H54 (cell line): Measurements from ENCODE around the gene ADARB1.
"Not testable (repeated sequence)": the region's sequence is repeated elsewhere in the genome, so short reads cannot be mapped to it uniquely, and the experiment has no call there.

Source experiments
- DNase-seq: peaks from one replicate; pipeline ENCODE4 v3.0.0; 2011; ENCODE audit warnings: low spot score, mixed read lengths; ENCODE audit not compliant: insufficient read length
- FAIRE-seq: peaks from 3 replicates; lab custom pipeline; 2011; peaks lifted over from hg19 to GRCh38; lab: Jason Lieb, UNC
- POLR2A ChIP-seq: IDR thresholded peaks from 2 replicates; pipeline ENCODE4 v1.6.1; 2011; ENCODE audit warnings: low read depth, mild to moderate bottlenecking, low read length

The ADARB1 gene

DNA sequence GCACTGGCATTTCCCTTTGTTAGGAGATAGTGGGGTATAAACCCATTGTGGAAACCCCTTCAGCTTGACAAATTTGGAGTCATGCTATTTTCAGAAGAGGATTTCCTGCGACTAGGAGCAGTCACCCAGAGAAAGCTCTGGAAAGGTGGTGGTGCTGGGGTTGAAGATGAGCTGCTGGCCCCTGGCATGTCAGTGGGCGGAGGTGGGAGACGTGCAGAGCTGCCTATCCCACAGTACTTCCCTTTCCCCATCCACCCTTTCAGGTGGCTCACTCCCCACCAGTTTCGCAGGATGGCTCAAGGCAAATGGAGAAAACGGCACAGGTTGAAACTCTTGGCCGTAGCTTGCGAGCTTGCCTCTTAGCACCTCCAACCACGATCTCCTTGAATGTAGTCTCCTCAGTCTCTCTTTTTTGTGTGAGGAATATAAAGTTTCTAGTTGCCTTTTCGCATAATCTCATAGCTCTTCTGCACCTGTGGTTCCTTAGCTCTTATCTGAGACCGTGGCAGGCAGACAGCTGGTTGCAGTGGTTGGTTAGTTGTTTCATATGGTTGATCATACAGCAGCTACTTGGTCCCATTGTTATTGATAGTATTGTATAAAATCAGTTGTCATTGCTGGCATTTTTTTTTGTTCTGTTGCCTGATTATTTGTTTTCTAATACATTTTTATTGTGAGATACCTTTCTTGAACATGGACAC, 48.2 kb downstream of the ADARB1 start:
- no peak for DNase-seq
- FAIRE-seq = no peak

DNA sequence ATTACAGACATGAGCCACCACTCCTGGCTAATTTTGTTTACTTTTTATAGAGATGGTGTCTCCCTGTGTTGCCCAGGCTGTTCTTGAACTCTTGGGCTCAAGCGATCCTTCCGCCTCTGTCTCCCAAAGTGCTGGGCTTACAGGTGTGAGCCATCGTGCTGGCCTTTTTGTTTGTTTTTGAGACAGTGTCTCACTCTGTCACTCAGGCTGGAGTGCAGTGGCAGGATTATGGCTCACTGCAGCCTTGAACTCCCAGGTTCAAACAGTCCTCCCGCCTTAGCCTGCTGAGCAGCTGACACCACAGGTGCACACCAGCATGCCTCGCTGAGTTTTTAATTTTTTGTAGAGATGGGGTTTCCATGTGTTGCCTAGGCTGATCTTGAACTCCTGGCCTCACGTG, 49.1 kb downstream of the ADARB1 start:
- no peak for TF ChIP-seq POLR2A
- FAIRE-seq = no peak
- DNase-seq = no peak

More for the DNA sequence above, 48.2 kb downstream of the ADARB1 start:
- TF ChIP-seq POLR2A = no peak

DNA sequence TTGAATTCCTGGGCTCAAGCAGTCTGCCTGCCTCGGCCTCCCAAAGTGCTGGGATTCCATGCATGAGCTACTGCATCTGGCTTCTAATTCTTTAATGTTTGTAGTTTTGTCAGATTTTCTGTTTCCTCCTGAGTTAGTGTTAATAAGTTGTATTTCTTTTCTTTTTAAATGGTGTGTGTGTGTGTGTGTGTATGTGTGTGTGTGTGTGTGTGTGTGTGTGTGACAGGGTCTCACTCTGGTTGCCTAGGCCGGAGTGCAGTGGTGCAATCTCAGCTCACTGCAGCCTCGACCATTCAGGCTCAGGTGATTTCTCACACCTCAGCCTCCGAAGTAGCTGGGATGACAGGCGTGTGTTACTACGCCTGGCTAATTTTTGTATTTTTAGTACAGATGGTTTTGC, 50.2 kb downstream of the ADARB1 start:
- FAIRE-seq (no peak), DNase-seq (no peak)
- TF ChIP-seq POLR2A = no peak

DNA sequence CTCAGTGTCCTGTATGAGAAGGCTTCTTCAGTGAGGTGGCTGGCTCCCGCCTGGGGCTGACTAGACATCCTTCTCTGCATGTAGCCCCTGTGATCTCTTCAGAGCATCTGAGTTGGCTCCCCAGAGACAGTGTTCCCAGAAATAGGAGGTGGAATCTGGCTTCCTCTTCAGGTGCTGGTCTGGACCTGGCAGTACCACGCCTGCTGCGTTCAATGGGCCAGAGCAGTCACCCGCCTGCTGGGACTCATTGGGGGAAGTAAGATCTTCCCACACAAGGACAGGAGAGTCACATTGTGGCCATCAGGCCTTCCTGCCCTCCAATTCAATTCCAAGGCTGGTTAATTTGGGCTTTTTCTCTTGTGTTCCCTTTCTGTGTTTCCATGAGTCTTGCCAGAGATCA, 51.0 kb downstream of the ADARB1 start:
- FAIRE-seq (no peak), DNase-seq (no peak)
- TF ChIP-seq POLR2A = no peak

DNA sequence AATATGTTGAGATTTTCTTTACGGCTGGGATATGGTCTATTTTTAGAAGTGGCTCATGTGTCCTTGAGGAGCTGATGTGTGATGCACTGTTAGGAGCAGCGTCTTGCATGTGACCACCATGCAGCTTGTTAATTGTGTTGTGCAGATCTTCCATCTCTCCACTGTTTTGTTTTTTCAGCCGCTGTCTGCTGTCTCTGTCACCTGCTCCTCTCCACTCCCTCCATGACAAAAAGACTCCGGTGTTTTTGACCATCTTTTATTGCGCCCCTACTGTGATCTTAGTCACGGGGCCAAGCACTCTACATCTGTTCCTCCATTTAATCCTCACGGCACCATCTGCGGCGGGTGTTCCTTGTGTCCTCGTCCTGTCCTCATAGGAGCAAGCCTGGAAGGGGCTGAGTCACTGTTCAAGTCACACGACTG, 51.8 kb downstream of the ADARB1 start:
- FAIRE-seq (no peak), DNase-seq (no peak)

DNA sequence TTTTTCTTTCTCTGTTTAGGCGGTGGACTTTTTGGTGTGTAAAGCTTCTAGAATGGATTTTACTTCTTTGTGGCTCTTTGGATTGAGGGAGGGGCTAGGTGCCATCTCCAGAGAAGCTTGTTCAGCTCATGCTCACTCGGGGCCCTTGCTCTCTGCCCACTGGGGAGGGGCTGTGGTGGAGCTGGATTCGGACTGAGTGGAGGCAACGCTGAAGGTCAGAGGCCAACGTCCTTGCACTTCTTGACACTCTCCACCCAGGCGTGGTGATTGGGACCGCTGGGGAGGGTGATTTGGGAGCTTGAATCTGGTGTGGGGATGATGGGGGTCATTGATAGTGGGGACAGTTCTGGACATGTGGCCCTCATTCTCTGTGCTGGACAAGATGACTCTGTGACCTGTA, 52.6 kb downstream of the ADARB1 start:
- TF ChIP-seq POLR2A = no peak
- no peak for DNase-seq
- no peak for FAIRE-seq

More for the DNA sequence above, 51.8 kb downstream of the ADARB1 start:
- TF ChIP-seq POLR2A = no peak

DNA sequence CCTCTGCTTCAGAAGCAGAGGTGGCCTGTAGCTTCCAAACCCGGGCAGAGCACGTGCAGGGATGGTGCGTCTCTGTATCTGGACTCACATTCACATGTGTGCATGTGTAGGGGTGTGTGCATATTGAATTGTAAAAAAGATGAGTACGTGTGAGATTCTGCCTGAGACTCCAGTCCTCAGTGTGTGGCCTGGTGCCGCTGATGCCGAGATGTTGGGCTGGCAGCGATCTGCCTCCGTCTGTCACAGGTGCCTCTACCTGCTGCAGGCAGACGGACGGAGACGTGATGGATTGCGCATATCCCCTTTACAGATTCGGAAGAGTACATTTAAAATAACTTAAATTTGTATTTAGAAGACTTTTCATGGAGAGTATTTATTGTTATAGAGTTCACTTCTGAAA, 53.6 kb downstream of the ADARB1 start:
- DNase-seq = no peak
- FAIRE-seq = no peak
- no peak for TF ChIP-seq POLR2A

DNA sequence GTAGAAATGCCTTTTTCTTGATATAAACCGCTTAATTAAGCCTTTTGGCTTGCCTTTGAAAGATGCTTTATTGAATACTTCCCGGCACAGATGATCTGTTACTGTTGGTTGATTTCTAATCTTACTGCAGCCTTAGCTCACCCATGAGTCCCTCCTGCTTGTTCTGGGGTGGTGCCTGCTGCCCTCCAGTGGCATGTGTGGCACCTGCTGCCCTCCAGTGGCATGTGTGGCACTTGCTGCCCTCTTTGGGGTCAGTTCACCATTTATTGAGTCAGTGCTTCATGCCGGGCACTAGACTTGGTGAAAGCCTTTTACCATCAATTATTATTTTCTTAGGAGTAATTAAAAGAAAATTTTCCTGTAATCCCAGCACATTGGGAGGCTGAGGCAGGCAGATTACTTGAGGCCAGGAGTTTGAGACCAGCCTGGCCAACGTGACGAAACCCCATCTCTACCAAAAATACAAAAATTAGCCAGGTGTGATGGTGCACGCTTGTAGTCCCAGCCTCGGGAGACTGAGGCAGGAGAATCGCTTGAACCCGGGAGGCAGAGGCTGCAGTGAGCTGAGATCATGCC, 54.3 kb downstream of the ADARB1 start:
- DNase-seq (peak; percentile 61), FAIRE-seq (no peak)
- no peak for TF ChIP-seq POLR2A

DNA sequence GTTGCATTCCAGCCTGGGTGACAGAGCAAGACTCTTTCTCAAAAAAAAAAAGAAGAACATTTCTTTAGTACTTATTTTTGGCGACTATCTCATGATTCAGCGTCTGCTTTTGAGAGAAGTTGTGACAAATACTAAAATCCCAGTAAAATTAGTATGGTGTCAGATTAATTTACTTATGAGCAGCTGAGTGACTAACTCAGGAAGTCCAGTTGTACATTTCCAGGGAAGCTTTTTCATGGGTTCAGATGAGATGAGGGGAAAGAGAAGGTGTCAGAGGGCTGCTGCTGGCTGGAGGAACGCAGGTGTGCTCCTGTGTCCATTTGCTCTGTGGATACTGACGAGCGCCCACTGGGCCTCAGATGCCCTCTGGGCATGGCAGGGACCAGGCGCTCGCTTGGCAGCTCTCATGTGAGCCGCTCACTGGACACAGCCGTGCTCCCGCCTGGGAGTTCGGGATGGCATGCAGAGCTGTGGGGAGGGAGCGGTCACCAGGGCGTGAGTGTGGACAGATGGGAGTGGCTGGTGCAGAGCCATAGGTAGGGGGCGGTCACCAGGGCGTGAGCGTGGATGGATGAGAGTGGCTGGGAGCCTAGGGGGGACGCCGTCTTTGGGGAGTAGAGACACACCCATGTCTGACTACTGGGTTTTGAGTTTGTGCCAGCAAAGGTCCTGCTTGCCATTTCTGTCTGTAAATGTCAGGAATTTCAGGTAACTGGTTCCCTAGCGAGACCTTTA, 55.0 kb downstream of the ADARB1 start:
- FAIRE-seq = no peak
- DNase-seq = peak; percentile 78
- TF ChIP-seq POLR2A = peak; percentile 40; the same call in 1 of the 2 replicates

DNA sequence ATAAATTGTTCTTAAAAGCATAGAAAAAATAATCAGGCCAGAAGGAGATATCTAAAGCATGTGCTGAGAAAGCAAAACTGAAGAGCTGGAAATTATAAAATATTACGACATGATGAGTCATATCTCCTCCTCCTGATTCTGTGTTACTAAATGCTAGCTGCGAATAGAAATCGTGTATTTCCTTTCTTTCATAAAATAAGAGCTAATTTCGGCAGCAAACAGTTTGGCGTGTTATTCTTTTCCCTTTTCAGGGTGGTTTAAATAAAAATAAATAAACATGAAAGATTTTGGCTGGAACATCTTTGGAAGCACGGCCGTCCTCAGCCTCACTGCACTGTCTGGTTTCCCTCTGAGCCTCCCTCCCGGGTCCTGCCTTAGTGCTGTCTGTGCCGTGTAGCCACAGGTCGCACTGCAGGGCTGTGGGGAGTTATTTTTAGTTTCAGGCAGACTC, 56.0 kb downstream of the ADARB1 start:
- no peak for TF ChIP-seq POLR2A
- DNase-seq = peak; percentile 66
- FAIRE-seq = no peak

DNA sequence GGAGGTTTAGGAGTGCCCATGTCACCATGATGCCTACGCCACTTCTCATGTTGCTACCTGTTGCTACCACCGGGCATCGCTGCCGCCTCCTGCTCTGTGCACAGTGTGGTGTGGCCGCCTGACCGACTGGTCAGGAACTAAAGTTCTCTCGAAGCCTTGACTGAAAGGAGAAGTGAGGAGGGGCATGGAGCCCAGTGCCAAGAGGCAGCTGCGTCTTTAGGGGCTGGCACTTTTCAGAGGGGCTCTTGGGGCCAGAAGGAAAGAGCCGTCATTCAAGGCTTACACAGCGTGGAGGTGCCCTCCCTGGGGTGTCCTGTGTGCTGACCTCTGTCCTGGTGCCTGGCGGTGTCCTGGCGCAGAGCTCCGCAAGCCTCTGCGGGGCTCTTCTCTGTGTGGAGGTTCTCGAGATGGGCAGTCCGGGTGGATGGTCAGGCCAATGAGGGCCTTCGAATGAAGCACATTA, 57.2 kb downstream of the ADARB1 start:
- no peak for DNase-seq
- no peak for FAIRE-seq
- TF ChIP-seq POLR2A = no peak

DNA sequence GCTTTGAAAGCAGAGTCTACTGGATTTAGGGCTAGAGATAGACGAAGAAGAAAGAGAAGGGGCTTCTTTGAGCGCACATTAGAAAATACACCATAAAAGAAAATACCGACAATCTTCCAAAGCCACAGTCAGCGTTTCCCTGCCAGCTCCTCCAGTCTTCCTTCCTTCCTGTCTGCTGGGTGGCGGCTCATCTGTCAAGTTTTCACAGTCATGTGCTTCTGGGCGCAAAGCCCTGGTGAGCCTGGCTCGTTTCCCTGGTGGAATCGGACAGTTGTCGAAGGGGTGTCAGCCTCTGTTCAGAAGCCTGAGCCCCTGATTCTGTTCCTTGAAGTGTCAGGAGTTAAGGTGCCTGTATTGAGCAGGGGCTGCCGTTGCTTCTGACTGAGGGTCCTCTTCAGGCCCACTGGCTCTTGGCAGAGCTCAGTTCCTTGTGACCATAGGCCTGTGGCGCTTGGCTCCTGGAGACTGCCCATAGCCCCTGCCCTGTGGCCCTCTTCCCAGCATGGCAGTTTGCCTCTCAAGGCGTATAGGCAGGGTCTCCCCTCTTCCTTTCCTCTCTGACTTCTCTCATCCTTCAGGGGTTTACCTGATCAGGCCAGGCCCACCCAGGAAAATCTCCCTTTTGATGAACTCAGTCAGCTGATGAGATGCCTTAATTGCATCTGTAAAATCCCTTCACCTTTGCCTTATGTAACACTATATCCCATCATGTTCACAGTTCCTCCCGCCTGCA, 58.6 kb downstream of the ADARB1 start:
- TF ChIP-seq POLR2A = no peak
- FAIRE-seq (no peak), DNase-seq (no peak)

DNA sequence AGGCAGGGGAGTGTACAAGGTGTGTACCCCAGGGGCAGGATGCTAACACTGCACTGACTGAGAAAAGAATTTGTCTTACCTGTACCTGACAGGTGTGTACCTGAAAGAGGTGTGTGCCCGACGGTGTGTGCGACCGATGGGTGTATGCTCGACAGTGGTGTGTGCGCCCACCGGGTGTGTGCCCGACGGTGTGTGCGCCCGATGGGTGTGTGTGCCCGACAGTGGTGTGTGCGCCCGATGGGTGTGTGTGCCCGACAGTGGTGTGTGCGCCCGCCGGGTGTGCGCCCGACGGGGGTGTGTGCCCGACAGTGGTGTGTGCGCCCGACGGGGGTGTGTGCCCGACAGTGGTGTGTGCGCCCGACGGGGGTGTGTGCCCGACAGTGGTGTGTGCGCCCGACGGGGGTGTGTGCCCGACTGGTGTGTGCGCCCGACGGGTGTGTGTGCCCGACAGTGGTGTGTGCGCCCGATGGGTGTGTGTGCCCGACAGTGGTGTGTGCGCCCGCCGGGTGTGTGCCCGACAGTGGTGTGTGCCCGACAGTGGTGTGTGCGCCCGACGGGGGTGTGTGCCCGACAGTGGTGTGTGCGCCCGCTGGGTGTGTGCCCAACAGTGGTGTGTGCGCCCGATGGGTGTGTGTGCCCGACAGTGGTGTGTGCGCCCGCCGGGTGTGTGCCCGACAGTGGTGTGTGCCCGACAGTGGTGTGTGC, 59.3 kb downstream of the ADARB1 start:
- not testable (repeated sequence) for FAIRE-seq, DNase-seq
